Right ventricle myocardium inferior (tissue), 1 donor: ENCODE measurements around the gene FAM83G. TPM values are rescaled to one million over a fixed set of nuclear protein-coding genes. Genes with fewer than 3 reads are reported as not detected.

Experiments used
- total RNA-seq: library from RNA; stranded (reverse); fragmentation: NEBNext Ultra II Directional; extraction: Animal tissue kit (Norgen Biotek cat#: 25700); gene quantifications from one replicate; pipeline ENCODE4 v1.2.1, GENCODE V29; 2021
- donor health status: DM: no; HTN: yes; CAD: no; lungs with severe emphysema.

Gene FAM83G
- total RNA-seq, 1 donor from 2014 or later = 2.7 TPM

Other genes starting within 250 kb of the FAM83G start
- 24.3 TPM for gene TVP23B, start 223.6 kb downstream of the FAM83G start, total RNA-seq
- gene PRPSAP2, start 146.6 kb downstream of the FAM83G start, total RNA-seq = 15.9 TPM
- not detected for gene SLC5A10, start 52.6 kb downstream of the FAM83G start, total RNA-seq
- 2.0 TPM for gene GRAP, start 42.2 kb upstream of the FAM83G start, total RNA-seq
- 1.2 TPM for gene GRAPL, start 122.8 kb upstream of the FAM83G start, total RNA-seq
- gene EPN2, start 232.6 kb upstream of the FAM83G start, total RNA-seq = 85.5 TPM